ENCODE measurements around the gene GPR158.
A peak's percentile ranks its signal among the peaks of the same experiment; 100 is the strongest.

The GPR158 gene

GRCh38 chr10:25451401-25451800, 276.6 kb downstream of the GPR158 start:
- DNase-seq (ENCODE audit: low read depth): no peak
- no peak for TF ChIP-seq CTCF (IDR thresholded peaks at IDR 0.05; ENCODE audit: control insufficient read depth, insufficient read depth, low read depth, low read length, missing control alignments)
- H3K4me3 ChIP-seq (ENCODE audit: control insufficient read depth, low read depth, low read length): no peak overlapping the region

GRCh38 chr10:25453619-25454018, 278.8 kb downstream of the GPR158 start:
- no peak for TF ChIP-seq CTCF (IDR thresholded peaks at IDR 0.05; ENCODE audit: control insufficient read depth, insufficient read depth, low read depth, low read length, missing control alignments)
- no peak for DNase-seq (ENCODE audit: low read depth)
- H3K4me3 ChIP-seq (ENCODE audit: control insufficient read depth, low read depth, low read length): no peak overlapping the region

GRCh38 chr10:25455980-25456567, 281.3 kb downstream of the GPR158 start:
- no peak for DNase-seq (ENCODE audit: low read depth)
- no peak overlapping the region for H3K4me3 ChIP-seq (ENCODE audit: control insufficient read depth, low read depth, low read length)
- no peak for TF ChIP-seq CTCF (IDR thresholded peaks at IDR 0.05; ENCODE audit: control insufficient read depth, insufficient read depth, low read depth, low read length, missing control alignments)

GRCh38 chr10:25457552-25457951, 282.8 kb downstream of the GPR158 start:
- no peak for DNase-seq (ENCODE audit: low read depth)
- no peak overlapping the region for H3K4me3 ChIP-seq (ENCODE audit: control insufficient read depth, low read depth, low read length)
- no peak for TF ChIP-seq CTCF (IDR thresholded peaks at IDR 0.05; ENCODE audit: control insufficient read depth, insufficient read depth, low read depth, low read length, missing control alignments)

GRCh38 chr10:25465582-25466372, 291.0 kb downstream of the GPR158 start:
- TF ChIP-seq CTCF (IDR thresholded peaks at IDR 0.05; ENCODE audit: control insufficient read depth, insufficient read depth, low read depth, low read length, missing control alignments): no peak
- DNase-seq (ENCODE audit: low read depth): no peak
- H3K4me3 ChIP-seq (ENCODE audit: control insufficient read depth, low read depth, low read length): peak overlapping the region; percentile 30

GRCh38 chr10:25467881-25468280, 293.1 kb downstream of the GPR158 start:
- no peak overlapping the region for H3K4me3 ChIP-seq (ENCODE audit: control insufficient read depth, low read depth, low read length)
- DNase-seq (ENCODE audit: low read depth): no peak
- TF ChIP-seq CTCF (IDR thresholded peaks at IDR 0.05; ENCODE audit: control insufficient read depth, insufficient read depth, low read depth, low read length, missing control alignments): no peak

All from AG09309 (cell line).